Choroid plexus epithelial cell (primary cell): ENCODE measurements around the gene TMOD1.

Source experiments
- DNase-seq: peaks from one replicate; pipeline ENCODE4 v3.0.0-alpha.2; 2010; ENCODE audit warnings: low read depth
- H3K4me3 ChIP-seq: 2 replicates; pipeline ENCODE4 v1.5.1; 2011; ENCODE audit warnings: low read depth, mild to moderate bottlenecking, control low read depth, low read length, moderate library complexity
- CTCF ChIP-seq: conservative IDR thresholded peaks from 2 replicates; pipeline ENCODE4 v1.5.1; 2011; ENCODE audit warnings: low read depth, mild to moderate bottlenecking, control low read depth, inconsistent platforms, low read length, moderate library complexity

The TMOD1 gene

DNA sequence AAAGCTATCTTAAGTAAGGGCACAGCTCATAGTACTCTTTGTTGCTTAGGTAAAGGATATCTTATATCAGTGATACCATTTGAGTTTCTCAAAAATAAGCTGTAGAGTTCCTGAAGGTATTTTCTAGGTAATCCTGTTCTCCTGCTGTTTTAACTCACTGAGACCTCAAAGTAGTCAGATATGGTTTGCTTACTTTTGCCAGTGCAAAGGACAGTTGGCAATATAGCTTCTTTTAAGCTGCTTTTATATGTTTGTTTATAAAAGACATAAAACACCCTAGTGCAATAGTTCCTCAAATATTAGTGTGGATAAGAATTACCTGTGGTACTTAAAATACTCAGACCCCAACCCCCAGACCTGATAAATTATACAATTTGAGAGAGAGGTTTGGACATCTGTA, 144.3 kb downstream of the TMOD1 start:
- no peak overlapping the region for H3K4me3 ChIP-seq
- no peak for TF ChIP-seq CTCF
- no peak for DNase-seq

DNA sequence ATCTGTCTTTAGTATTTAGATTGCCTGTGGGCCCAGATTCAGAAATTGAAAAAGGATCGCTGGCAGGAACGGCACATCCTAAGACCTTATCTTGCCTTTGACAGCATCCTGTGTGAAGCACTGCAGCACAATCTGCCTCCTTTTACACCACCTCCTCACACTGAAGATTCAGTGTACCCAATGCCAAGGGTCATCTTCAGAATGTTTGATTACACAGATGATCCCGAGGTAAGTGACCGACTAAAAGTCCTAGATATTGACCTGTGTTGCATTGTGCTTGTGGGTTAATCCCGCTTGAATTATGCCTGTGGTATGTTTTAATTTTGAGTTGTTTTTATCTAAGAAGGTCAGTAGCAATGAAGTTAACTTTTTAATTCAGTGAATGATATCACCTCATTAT, 146.5 kb downstream of the TMOD1 start:
- TF ChIP-seq CTCF = no peak
- DNase-seq = no peak
- H3K4me3 ChIP-seq = no peak overlapping the region
